Measurements from ENCODE around the gene C1QTNF7.

C1QTNF7 gene

DNA sequence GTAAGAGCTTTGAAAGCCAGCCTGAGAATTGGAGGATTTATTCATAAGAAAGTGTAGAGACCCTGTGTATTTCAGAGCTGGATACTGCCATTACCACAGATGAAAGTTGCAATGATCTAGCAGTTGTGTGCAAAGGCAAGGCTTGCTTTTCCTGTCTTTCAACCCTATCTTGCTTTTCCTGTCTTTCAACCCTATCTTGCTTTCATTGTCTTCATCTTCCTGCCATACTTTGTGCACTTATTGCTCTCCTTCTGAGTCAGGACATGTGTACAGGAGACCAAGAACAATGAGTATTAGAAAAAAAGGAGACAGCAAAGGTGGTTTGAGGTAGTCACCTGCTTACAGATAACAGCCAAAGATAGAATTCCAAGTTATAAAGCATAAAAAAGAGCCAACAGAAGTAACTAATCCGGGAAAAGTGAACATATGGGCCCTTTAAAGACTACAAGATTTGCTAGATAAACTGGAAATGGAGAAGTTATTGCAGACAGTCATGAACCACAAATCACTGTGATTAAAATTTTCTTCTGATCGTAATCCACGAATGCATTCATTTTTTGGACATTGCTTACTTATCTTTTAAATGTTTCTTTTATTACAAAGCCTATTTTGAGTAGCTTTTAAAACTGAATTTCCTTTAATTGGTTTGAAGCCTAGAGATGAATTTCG is 17.2 kb downstream of the C1QTNF7 start:
- H3K36me3 ChIP-seq (ENCODE audit: control insufficient read depth, insufficient read depth, low read length): no peaks in the 10 kb centered on the region
- TF ChIP-seq, protein P1, sequence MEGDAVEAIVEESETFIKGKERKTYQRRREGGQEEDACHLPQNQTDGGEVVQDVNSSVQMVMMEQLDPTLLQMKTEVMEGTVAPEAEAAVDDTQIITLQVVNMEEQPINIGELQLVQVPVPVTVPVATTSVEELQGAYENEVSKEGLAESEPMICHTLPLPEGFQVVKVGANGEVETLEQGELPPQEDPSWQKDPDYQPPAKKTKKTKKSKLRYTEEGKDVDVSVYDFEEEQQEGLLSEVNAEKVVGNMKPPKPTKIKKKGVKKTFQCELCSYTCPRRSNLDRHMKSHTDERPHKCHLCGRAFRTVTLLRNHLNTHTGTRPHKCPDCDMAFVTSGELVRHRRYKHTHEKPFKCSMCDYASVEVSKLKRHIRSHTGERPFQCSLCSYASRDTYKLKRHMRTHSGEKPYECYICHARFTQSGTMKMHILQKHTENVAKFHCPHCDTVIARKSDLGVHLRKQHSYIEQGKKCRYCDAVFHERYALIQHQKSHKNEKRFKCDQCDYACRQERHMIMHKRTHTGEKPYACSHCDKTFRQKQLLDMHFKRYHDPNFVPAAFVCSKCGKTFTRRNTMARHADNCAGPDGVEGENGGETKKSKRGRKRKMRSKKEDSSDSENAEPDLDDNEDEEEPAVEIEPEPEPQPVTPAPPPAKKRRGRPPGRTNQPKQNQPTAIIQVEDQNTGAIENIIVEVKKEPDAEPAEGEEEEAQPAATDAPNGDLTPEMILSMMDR (IDR thresholded peaks at IDR 0.05; ENCODE audit: insufficient read depth, low read length, poor library complexity, severe bottlenecking): no peak
- DNase-seq (ENCODE audit: extremely low read depth, insufficient read length): no peak
- no peaks in the 10 kb centered on the region for H3K27me3 ChIP-seq (replicated peaks; ENCODE audit: control insufficient read depth, insufficient read depth, low read length)
- H3K4me3 ChIP-seq (replicated peaks; ENCODE audit: low read depth, low read length): no peak overlapping the region

DNA sequence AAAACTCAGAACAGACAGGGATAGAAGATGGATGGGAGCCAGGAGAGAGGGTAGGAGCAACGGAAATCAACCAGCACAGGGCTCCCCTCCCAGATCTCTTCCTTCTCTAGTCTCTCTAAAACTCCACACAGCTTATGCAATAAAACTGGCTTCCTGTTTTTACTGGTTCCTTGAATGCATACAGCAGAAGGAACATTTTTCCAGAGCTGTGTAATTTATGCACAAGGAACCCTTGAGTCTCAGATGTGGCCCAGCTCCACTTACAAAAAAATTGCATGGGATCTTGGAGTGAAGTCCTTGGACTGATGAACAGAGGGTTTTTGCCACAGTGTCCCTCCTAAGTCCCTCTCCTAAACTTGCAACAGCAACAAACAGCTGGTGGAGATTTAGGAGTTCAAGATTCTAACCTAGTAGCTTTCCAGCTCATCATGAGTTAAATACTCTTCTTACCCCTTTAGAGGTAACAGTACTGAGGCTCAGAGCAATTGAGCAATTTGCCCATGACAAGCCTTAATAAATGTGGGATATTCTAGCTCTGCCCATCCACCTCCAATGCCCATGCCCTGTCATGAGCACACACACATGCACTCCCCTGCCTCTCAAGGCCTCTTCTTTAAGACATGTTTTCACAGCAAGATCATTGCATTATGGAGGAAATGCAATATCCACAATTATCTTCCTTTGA is 23.5 kb downstream of the C1QTNF7 start:
- Histone ChIP-seq H3K4me3 (replicated peaks; ENCODE audit: low read depth, low read length) (no peak overlapping the region), H3K36me3 (ENCODE audit: control insufficient read depth, insufficient read depth, low read length) (no peaks in the 10 kb centered on the region), H3K27me3 (replicated peaks; ENCODE audit: control insufficient read depth, insufficient read depth, low read length) (peaks cover 2% of the 10 kb centered on the region; the same call in 1 of the 2 replicates)
- no peak for DNase-seq (ENCODE audit: extremely low read depth, insufficient read length)
- TF ChIP-seq, protein P1 (IDR thresholded peaks at IDR 0.05; ENCODE audit: insufficient read depth, low read length, poor library complexity, severe bottlenecking): no peak

DNA sequence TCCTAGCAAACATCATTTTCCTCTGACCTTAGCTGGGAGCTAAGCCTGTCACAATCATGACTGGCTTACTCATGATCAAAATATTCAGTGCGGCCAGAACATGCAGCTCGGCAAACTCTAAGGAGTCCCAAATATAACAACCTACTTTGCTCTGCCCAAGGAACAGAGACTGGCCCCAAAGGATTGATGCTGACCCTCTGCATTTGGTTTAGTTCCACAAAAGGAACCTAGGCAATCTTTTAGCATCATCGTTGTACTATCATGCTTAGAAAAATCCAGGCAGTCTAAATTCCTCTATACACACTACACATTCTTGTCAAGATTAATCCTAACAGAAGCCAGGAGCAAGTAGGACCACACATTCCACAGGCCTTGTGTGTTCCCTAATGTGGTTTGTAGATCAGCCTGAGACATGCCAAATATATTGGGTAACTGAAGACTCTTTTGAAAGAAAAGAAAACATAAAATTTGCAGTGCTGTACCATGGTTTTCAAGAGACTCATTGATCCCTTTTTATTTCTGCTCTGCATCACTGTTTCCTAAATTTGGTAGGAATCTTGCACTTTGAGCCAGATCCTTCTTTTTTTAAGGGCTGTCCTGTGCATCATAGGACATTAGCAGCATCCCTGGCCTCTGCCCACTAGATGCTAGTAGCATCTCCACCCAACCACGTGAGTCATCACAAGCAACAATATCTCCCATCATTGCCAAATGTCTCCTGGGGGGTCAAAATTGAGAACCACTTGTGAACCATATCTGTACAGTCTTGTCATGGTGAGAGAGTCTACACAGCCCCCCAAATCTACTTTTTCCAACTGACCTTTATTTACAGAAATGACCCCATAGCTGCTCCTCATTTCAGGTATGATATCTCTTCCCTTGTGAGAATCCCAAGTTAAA is 24.3 kb downstream of the C1QTNF7 start:
- H3K4me3 ChIP-seq (replicated peaks; ENCODE audit: low read depth, low read length): no peak overlapping the region
- no peak for DNase-seq (ENCODE audit: extremely low read depth, insufficient read length)
- TF ChIP-seq, protein P1 (IDR thresholded peaks at IDR 0.05; ENCODE audit: insufficient read depth, low read length, poor library complexity, severe bottlenecking): no peak
- H3K36me3 ChIP-seq (ENCODE audit: control insufficient read depth, insufficient read depth, low read length): no peaks in the 10 kb centered on the region
- peaks cover 2% of the 10 kb centered on the region; the same call in 1 of the 2 replicates for H3K27me3 ChIP-seq (replicated peaks; ENCODE audit: control insufficient read depth, insufficient read depth, low read length)

DNA sequence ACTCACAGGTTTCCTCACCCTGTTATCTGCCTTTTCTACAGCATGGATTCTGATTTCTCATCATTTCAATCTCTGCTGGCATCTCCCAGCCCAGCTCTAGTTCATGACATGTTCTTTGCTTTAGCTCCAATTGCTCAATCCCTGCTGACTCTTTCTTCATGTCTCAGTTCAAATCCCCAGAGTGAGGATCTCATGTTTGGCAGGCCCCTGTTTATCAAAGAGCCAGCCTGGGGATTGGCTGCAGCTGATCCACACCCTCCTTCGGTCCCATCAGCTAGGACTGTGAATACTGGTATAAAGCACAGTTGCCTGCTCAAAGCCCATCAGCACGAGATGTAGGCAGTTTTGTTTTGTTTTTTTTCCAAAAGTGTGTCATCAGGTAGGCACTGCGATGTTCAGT is 27.5 kb downstream of the C1QTNF7 start:
- Histone ChIP-seq H3K4me3 (replicated peaks; ENCODE audit: low read depth, low read length) (no peak overlapping the region), H3K27me3 (replicated peaks; ENCODE audit: control insufficient read depth, insufficient read depth, low read length) (peaks cover 2% of the 10 kb centered on the region; the same call in 1 of the 2 replicates), H3K36me3 (ENCODE audit: control insufficient read depth, insufficient read depth, low read length) (no peaks in the 10 kb centered on the region)
- TF ChIP-seq, protein P1 (IDR thresholded peaks at IDR 0.05; ENCODE audit: insufficient read depth, low read length, poor library complexity, severe bottlenecking): no peak
- DNase-seq (ENCODE audit: extremely low read depth, insufficient read length): no peak

DNA sequence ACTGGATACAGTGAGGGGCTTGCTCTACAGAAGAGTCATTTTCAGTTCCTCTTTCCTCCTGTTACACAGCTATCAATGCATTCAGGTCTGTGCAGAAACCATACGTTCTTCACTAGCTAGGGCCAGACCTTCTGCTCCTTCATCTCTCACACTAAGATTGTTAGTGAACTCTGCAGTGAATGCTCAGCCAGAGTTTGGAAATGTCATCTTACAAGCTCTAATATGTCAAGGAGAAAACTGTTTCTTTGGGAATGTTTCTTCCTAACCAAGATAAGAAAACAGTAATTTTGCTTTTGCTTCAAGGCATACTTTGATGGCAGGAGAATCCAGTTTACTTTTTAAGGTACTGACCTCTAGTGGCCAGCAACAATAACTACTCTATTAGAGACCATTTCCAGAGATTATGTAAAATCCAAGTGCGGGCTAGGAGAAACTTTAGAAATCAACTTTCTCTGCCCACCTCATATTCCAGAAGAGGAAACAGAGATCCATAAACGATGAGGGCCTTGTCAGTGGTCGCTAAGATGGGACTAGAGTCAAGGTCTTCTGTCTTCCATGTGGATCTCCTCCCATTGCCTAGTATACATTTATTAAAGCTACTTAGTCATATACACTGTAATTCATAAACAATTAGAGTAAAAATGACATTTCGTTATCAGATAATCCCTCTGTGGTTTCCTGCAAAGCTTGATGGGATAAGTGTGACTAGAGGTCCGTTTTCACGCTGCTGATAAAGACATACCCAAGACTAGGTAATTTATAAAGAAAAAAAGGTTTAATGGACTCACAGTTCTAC is 29.8 kb downstream of the C1QTNF7 start:
- TF ChIP-seq, protein P1 (IDR thresholded peaks at IDR 0.05; ENCODE audit: insufficient read depth, low read length, poor library complexity, severe bottlenecking): peak; percentile 75
- no peak overlapping the region for H3K4me3 ChIP-seq (replicated peaks; ENCODE audit: low read depth, low read length)
- DNase-seq (ENCODE audit: extremely low read depth, insufficient read length): peak; percentile 26

More for the DNA sequence above, 29.8 kb downstream of the C1QTNF7 start:
- Histone ChIP-seq H3K27me3 (replicated peaks; ENCODE audit: control insufficient read depth, insufficient read depth, low read length) (peaks cover 2% of the 10 kb centered on the region; the same call in 1 of the 2 replicates), H3K36me3 (ENCODE audit: control insufficient read depth, insufficient read depth, low read length) (no peaks in the 10 kb centered on the region)
